GM18873 (cell line): ENCODE data around the gene RAB3C.
A peak's percentile ranks its signal among the peaks of the same experiment; 100 is the strongest.

ENCODE experiments used
- ATAC-seq: cut with Tn5 transposase; IDR thresholded peaks from one replicate; pipeline ENCODE4 v1.9.1; 2021; ENCODE audit warnings: mild to moderate bottlenecking, moderate library complexity, moderate number of reproducible peaks; ENCODE audit not compliant: unreplicated experiment, low FRiP score

Gene RAB3C

DNA sequence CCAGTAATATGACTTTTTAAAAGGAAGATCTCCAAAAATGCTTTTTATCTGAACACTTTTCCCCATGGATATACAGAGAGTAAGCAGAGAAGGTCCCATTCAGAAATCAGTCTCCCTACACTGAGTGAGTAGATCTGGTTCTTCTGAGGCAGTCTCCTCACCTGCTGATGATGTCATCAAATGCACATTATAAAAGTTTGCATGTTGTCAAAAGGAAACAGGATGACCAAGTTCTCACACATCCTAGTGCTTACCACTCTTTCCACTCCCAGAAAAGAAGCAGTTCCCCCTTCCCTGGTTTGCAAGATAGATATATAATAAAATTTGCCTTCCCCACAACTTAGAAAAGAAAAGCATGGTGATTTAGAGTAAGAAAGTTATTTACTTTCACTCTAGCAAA is 180.5 kb downstream of the RAB3C start:
- no peak for ATAC-seq

DNA sequence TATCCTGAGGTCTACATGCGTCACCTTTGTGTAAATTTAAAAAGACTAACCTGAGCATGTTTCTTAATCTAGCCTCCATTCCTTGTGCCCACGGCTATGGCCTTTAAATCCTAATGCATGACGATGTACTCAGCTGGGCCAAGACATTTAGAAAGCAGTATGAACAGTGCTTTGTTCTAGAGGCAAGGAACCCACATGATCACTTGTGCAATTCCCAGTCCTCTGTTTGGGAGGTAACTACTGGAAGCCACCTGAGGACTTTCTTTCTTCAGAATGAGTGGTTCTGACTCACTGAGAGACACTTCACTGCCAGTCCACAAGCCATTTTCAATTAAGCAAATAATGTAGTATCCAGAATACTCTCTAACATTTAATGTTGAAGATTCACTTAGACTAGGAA is 181.3 kb downstream of the RAB3C start:
- no peak for ATAC-seq

DNA sequence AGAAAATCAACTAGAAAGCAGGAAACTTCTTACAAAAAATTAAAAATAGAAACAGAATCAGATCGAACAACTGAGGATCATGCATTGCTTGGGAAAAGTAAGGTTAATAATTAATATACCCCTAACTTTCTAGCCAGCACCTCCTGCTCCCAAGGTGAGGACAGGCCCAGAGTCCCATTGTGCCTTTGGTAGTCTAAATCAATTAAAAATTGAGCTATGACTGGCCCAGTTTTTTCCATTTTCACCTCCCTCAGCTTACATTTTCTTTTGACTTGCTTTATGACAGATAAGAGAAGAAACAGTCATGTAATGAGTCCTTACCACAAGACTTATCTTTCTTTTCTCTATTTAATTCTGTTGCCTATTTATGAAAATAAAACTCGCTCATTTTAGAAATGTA is 182.2 kb downstream of the RAB3C start:
- no peak for ATAC-seq

DNA sequence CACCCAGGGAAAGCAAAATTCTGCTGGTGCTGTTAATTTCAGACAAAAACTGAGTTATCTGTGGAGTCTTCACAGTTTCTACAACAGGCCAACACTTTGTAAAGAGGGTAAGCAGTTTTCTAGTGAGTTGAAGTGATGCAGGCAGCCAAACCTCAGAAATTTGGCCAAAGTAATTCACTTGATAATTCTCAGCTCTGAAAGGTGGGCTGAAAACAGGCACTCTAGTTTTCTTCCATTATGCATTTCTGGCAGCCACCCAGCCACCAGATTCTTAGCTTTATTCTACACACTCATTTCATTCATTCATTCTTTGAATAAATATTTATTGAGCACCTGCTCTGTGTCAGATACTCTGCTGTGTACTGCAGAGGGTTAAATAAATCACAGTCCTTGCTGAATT is 184.2 kb downstream of the RAB3C start:
- ATAC-seq: no peak

DNA sequence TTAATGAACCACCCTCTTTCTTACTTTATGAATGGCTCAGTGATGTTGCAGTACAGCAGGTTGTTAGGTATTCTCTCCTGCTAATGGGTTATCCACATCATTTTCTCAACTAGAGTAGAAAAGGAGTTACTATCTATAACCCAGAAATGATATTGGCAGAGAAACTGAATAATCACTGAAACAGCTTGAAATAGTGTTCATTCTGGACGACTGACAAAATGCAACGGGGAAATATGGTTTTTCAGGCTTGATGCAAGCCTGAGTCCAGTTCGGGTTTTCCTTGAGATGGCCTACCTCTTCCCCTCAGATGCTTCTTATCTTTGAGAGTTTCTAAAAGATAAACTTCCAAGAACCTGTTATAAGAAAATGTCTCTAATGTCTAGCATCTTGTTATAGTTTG is 187.3 kb downstream of the RAB3C start:
- no peak for ATAC-seq

DNA sequence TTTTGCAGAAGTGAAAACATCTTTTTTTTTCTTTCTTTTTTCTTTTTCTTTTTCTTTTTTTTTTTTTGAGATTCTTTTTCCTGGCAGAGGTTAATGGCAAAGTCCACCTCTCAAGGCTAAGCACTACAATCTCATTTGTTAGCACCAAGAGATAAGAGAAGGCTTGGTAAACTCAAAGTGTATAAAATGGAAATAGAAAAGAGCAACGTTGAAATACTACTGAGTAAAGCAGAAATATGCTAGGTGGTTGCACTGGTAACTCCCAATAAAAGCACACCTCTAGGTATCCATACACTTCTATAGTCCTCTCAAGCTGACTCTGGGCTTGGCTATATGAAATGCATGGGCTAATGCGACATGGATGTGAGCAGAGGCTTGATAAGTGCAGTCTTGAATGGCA is 188.9 kb downstream of the RAB3C start:
- ATAC-seq: no peak

DNA sequence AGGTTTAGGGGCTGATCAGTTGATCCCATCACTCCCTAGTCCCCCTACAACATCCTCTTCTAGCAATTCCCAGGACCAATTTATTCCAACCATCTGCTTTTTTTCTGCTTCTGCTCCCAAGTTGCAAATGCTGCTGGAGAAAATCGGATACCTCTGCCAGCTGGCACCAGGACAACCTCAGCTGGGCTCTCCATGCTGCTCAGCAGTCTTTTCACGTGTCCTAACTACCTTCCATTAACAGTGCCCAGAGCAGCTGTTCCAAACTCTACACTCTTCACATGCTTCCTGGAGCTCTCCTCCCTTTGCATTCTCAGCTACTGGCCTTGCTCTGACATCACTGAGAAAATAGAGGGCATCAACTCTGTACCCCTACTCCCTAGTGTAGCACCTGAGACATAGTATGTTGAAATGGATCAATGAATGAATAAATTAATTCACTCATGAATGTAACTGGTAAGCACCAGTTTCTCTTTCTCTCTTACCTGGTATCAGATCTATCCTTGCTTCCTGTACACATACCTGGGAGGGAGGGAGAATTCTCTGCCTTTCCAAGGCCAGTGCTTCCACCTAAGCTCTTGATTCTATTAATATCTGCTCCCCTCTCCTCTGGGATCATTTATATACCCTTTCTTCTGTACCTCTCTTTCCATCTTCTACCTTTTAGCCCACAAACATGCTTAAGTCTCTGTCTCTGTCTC is 191.0 kb downstream of the RAB3C start:
- ATAC-seq: no peak

DNA sequence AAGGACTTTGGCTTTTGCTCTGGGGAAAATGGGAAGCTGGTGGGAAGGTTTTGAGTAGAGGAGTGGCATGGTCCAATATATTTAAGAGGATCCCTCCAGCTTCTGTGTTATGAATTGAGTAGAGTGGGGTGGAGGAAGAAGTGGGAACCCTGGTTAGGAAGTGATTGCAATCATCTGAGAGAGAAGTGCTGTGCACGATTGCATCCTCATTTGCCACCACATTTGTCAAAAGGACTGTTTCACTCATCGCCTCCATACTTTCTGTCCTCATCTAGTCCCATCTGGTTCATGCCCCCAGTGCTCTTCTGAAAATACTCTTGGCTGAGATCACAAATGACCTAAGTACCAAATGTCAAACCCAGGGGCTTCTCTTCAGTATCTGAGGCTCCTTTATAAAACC is 192.1 kb downstream of the RAB3C start:
- no peak for ATAC-seq

DNA sequence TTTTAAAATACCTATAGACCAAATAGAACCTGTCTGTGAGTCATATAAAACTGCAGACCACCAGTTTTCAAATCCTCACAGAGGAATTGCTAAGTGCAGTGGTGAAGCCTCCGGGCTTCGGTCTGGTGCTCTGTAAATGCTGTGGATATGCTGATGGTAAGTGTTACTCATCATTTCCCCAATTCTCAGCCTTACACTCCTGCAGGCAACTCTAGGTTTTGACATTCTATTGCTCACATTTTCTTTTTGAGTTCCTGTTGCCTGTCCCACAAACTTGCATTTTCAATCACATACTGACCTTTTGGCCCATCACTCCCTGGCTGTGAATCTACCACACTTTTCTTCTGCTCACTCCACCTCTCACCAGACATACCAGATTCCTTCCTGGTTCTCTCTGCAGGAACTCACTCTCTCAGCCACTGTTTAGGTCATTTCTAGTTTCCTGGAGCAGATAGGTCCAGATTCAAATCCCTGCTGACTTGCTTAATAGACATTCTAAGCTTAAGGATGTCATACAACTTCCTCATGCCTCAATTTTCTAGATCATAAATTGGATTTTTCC is 192.9 kb downstream of the RAB3C start:
- peak; percentile 89 for ATAC-seq

DNA sequence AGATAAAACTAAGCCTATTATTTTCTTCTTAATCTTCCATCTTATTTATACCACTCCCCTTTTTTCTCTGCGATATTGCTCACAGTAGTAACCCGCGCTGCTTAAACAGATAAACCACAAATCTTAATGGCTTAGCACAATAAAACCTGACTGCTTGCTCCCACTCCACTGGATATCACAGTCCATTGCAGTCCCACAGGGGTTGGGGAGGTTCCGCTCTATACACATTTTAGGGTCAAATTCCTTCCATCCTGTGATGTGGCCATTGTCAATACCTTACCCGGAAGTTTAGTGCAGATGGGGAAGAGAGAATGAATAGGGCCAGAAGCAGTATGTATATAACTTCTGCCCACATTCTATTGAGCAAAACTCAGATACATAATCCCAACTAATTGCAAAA is 193.7 kb downstream of the RAB3C start:
- ATAC-seq: no peak

DNA sequence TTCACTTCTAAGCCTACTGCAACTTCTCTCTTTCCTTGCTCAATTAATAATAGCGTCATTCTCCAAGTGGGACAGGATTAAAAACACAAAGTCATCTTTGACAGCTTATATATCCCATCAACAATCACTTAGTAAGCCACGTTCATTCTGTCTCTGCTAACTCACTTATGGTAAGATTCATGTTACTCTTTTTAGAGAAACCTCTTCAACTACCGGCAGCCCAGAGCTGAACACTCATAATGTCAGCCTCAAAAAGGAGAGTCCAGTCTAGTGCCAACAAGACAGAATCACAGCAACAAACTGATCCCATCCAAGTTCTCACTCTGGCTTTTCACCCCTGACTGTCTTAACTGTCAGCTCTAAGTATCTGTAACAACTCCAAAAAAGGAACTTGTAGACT is 196.0 kb downstream of the RAB3C start:
- ATAC-seq: no peak

DNA sequence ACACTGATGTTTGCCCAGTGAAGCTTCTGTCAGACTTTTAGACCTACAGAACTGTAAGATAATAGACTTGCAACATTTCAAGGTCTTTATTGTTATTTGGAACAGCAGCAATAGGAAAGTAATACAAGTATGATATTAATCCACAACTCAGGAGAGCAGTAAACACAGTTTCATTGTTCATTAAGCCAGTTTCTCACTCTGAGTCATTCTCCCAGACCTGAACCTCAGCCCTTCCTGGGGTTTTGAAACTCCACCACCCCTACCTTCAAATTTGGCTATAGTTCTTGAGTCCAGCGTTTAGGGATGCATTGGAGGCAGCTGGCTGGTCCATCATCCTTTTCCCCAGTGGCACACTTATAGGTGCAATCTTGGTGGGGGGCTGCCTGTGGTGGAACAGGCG is 203.2 kb downstream of the RAB3C start:
- peak; percentile 55 for ATAC-seq

DNA sequence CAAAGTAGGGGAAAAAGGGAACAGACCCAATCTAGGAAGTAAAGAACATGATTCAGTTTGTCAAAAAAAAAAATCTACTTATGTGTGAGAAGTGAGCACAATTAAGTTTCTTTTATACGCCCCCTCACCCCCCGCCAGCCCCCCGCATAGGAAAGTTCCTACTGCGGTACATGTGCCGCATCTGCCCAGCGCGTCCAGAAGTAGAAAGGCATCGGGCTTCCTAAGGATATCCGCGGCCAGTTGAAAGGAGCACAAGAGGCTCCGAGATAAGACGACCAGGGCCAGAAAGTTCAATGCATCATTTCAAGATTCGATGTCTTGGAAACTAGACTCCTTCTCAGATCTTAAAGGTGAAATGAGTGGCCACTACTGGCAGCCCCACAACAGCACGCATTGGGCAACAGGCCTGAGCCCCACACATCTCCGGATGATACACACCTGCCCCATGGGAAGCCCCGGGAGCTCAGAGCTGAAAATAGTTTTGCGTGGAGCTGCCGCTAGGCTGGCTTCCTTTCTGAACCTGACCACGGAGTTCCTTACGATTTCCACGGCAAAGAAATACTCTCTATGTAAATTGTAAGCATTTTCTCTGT is 203.9 kb downstream of the RAB3C start:
- ATAC-seq: peak; percentile 87

DNA sequence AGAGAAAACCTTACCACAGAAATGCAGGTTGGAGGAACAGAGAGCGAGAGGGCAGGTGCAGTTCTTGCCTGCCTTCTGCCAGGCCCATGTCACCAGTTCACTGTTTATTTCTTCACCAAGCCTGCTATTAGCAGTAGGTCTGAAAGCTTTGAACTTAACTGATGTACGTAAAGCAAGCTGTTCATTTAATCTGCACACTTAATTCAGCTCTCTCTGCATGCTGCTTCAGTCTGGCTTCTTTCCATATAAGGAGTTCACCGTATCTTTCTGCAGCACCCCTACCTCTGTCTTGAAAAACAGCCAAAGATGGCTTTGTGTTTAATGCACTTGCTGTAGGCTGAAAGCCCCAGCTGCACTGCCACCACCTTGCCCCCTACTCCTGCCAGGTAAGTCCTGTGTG is 205.1 kb downstream of the RAB3C start:
- no peak for ATAC-seq

DNA sequence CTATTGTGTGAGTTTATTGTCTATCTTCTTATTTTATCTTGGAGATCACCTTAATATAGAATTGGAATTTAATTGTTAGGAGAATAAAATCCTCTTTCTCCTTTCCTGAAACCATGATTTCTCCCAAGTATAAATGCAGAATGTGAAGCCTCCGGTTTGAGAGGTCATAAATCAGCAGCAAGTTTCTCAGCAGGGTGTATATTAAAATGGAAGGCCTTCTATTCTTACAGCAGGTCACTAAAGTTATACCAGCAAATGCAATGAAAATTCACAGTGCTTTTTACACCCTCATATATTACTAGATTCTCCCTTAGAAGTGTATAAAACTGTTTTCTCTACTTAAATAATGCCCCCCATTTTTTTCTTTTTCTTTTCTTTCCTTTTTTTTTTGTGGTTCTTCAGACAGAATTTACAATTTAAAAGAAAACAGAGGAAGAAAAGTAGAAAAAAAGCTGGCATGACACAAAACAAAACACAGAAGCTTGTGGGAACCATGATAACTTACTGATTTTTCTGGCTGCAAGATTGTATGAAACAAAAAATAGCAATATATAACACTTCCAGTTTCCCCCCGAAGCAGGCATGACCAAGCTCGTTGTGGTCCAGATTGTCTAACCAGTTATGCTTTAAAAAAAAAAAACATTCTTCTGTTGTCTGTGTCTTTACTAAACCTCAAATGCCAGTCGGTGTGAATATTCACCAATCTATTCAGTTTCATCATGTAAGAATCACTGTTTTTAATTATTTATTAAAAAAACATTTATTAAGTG is 211.2 kb downstream of the RAB3C start:
- no peak for ATAC-seq

DNA sequence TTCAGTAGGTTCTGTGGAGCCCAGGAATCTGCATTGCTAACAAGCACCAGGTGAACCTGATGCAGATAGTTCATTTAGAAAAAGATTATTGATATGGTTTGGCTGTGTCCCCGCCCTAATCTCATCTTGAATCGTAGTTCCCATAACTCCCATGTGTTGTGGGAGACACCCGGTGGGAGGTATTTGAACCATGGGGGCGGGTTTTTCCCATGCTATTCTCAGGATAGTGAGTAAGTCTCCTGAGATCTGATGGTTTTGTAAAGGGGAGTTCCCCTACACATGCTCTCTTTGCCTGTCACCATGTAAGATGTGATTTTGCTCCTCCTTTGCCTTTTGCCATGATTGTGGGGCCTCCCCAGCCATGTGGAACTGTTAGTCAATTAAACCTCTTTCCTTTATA is 212.0 kb downstream of the RAB3C start:
- ATAC-seq: no peak

DNA sequence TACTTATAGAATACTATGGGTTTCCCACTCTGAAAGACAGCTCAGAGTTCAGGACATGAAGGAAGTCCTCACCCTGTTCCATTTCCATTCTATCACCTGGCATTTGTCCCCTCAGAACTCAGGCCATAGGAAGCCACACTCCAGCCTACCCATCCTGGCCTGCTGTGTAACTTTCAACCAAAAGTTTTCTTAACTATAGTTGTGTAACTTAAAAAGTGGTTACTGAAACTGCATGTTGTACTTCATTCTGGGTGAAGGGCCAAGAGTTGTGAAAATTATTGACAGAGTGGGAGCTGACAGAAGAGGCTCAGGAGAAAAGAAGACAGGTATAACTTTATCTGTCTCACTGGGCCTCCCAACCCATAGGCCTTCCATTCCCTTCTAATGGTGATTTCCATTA is 212.5 kb downstream of the RAB3C start:
- ATAC-seq: no peak

DNA sequence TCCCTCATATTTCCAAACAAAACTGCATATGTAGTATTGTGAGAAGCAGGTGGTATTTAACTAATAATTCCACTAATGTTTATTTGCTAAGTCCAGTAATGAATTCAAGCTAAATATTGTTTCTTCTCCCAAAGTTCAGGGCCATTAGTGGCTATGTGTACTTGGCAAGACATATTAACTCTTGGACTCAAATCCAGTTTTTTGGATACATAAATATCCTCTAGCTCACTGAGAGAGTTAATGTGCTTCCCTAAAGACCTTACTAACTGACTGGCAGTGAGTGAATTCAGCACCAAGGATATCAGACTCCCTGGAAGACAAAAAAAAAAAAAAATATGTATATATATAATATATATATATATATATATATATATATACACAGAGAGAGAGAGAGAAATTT is 214.1 kb downstream of the RAB3C start:
- ATAC-seq: no peak

DNA sequence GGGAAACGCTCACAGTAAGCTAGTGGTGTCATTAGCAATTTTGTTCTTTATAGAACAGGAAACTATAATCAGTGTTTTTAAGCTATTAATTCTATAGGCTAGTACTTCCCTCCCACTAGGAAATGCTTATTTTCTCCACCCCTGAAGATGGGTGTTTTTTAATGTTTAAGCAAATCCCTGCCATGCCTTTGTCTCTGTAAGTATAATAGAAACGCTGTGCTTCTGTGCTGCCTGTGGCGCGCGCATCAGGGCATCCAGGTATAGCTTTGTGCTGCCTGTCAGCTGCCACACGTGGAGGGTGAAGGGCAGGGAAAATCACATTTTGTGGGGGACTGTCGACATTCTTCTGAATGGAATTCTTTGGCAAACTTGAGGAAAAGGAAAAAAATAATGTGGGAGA is 217.5 kb downstream of the RAB3C start:
- ATAC-seq: no peak

DNA sequence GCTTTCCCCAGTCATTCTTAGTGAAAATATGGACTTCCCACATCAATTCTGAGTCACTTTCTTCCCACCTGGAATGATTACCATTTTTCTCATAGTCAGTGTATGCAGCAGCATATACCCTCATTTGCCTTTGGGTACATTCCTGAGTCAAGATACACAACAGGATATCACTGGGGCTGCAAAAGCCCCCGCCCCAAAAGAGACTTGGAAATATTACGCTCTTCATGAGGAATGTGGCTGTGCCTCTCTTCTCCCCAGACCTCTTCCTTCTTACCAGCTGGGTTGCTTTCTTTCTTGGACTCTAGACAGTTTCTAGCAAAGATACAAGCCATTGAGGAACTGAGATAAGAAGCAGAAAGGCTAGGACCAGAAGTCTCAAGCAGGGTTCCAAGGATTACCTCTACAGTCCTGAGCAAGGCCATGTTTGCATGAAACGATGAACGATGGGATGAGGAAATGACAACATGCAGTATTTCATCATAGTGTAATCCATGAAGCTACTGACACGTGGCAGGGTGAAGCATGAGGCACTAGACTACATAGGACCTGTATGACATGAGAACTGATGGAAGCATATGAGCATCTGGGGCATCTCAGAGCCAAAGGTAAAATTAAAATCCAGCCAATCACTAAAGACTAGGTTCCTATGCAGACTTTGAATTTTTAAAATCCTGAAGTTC is 218.1 kb downstream of the RAB3C start:
- ATAC-seq: no peak

DNA sequence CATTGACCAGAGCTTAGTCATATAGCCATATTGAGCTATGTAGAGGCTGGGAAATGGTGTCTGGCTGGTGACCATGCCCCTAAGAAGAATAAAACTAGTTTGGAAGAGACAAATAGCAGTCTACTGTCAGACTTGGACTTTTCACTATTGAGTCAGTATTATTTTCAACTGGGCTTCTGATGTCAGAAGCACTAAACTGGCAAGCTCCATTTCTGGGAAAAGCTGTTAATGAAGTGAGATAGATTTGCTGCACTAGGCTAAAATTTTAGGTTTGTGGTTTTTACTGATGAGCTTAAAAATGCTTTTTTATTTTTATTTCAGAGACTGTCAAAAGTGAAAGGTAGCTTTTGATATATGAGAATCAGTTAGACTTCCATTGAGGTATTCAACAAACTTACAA is 220.2 kb downstream of the RAB3C start:
- no peak for ATAC-seq
